Epithelial cell of prostate (primary cell): Measurements from ENCODE around the gene BRAP.
A peak's percentile ranks its signal among the peaks of the same experiment; 100 is the strongest.
"Not testable (repeated sequence)": the region's sequence is repeated elsewhere in the genome, so short reads cannot be mapped to it uniquely, and the experiment has no call there.

Experiments used
- DNase-seq: peaks from one replicate; pipeline ENCODE4 v3.0.0-alpha.2; 2011; ENCODE audit warnings: low read depth, low spot score
- H3K27ac ChIP-seq: fragments of 450-650 bp; 2 replicates; pipeline ENCODE4 v1.5.1; 2017; ENCODE audit warnings: mild to moderate bottlenecking

The BRAP gene, protein sequence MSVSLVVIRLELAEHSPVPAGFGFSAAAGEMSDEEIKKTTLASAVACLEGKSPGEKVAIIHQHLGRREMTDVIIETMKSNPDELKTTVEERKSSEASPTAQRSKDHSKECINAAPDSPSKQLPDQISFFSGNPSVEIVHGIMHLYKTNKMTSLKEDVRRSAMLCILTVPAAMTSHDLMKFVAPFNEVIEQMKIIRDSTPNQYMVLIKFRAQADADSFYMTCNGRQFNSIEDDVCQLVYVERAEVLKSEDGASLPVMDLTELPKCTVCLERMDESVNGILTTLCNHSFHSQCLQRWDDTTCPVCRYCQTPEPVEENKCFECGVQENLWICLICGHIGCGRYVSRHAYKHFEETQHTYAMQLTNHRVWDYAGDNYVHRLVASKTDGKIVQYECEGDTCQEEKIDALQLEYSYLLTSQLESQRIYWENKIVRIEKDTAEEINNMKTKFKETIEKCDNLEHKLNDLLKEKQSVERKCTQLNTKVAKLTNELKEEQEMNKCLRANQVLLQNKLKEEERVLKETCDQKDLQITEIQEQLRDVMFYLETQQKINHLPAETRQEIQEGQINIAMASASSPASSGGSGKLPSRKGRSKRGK

DNA sequence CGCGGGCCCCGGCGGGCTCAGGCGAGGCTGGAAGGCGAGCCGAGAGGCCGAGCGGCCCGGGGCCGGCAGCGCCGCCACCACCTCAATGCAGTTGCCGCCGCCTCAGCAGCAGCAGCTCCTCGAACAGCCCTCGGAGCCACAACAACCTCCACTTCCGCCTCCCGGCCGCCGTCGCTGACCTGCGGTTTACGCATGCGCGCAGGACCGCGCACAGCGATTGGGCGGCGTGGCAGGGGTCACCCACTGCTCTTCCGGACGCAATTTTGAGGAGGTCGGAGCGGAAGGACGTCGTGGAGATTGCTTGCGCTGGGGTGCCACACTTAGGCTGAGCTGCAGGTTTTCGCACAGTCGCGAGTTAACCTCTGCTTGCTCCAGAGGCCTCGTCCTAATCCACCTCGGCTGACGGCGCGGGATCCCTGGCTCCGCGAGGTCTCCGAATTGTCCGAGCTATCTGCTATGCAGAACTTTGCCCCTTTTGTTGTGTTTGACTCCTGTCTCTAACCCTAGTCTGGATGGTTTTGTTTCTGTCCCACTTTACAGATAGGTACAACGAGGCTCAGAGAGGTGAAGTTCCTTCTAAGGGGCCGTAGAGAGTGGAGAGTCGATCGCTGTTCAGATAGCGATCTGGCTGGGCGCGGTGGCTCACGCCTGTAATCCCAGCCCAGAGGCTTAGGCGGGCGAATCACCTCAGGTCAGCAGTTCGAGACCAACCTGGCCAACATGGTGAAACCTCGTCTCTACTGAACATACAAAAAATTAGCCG, at the start of gene BRAP, which contains the start of gene ACAD10:
TSS of gene BRAP (minus strand) at position 146 of the 763 bp plus-strand sequence. CDS start 164 bp downstream, outside the sequence.
TSS of gene ACAD10 (plus strand) at position 243 of the 763 bp plus-strand sequence. CDS start 6,657 bp downstream, outside the sequence.
- DNase-seq: peak; percentile 68
- peak within 1 kb of the TSS; percentile 72 for H3K27ac ChIP-seq

DNA sequence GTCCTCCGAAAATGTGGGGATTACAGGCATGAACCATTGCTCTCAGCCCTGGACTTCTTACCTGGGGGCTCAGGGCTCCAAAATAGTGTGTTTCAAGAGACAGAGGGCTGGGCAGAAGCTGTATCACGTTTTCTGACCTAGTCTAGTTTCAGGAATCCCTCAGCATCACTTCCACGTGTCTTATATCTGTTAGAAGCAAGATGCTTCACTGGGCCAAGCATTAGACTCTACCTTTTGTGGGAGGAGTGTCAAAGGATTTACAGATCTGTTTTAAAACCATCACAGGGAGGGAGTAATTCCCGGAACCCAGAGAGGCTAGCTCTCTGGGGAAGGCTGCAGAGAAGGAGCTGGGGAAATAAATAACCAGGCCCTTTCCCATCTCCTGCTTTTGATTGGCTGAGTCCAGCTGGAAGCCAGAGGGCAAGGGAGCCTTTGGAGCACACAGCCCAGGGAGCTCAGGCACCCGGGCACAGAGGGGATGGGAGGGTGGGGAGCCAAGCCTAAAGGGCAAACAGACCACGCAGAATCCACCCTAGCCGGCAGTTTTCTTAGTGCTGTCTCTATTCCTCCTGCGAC, 47.7 kb upstream of the BRAP start:
- no peak overlapping the region for H3K27ac ChIP-seq
- no peak for DNase-seq

DNA sequence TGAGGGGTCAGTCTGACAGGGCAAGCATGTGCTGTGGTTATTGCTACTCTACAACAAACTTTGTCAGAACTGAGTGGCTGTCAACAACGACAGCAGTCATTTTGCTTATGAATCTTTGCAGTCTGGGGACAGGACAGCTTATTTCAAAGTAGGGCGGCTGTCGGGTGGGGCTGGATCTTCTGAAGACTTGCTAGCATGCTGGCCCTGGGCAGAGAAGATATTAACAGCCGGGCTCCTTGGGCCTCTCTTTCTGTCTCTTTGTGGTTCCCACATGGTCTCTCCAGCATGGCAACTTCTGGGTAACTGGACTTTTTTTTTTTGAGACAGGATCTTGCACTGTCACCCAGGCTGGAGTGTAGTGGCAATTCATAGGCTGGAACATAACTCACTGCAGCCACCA, 47.0 kb upstream of the BRAP start:
- DNase-seq: no peak
- no peak overlapping the region for H3K27ac ChIP-seq

DNA sequence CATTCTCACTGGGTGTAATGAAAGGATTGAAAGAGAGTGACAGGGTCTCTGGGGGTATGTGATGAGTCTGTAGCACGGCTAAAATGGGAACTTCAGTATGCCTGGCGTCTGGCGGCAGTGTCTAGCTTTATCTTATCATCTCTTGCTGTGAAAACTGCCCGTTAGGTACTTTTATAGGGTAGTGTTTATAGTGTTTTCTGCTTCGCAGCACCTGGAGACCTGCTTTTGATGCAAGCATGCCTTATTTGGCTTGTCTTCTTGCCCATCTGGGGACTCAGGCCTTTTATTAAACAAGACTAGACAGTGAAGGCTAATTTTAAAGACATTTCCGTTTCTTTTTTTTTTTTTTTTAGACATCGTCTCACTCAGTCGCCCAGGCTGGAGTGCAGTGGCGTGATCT, 44.7 kb upstream of the BRAP start:
- no peak for DNase-seq
- H3K27ac ChIP-seq: no peak overlapping the region

DNA sequence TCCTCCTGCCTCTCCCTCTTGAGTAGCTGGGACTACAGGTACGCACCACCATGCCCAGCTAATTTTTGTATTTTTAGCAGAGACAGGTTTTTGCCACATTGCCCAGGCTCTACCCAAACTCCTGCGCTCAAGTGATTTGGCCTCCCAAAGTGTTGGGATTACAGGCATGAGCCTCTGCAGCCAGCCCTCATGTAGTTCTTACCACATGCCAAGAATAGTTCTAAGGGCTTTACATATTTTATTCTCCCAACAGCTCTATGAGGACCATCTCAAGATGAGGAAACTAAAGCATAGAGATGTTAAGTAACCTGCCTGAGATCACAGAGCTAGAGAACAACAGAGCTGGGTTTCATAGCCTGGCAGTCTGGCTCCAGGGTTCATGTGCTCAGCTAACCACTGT, 43.0 kb upstream of the BRAP start:
- H3K27ac ChIP-seq: no peak overlapping the region

DNA sequence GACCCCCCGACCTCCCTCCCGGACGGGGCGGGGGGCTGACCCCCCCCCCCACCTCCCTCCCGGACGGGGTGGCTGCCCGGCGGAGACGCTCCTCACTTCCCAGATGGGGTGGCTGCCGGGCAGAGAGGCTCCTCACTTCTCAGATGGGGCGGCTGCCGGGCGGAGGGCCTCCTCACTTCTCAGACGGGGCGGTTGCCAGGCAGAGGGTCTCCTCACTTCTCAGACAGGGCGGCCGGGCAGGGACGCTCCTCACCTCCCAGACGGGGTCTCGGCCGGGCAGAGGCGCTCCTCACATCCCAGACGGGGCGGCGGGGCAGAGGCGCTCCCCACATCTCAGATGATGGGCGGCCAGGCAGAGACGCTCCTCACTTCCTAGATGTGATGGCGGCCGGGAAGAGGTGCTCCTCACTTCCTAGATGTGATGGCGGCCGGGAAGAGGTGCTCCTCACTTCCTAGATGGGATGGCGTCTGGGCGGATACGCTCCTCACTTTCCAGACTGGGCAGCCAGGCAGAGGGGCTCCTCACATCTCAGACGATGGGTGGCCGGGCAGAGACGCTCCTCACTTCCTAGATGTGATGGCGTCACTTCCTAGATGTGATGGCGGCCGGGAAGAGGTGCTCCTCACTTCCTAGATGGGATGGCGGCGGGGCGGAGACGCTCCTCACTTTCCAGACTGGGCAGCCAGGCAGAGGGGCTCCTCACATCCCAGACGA, 38.0 kb upstream of the BRAP start:
- not testable (repeated sequence) for H3K27ac ChIP-seq, DNase-seq

More for the DNA sequence above, 43.0 kb upstream of the BRAP start:
- no peak for DNase-seq

DNA sequence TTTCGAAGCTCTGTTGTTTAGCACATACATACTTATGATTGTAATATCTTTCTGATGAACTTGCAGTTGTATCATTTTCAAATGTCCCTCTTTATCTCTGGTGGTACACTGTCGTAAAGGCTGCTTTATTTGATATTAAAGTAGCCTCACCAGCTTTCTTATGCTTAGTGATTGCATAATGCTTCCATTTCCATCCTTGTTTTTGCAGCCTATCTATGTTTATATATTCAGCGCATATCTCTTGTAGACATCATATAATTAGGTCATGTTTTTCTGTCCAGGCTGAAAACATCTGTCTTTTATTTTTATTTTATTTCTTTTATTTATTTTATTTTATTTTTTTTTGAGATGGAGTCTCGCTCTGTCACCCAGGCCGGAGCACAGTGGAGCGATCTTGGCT, 34.7 kb upstream of the BRAP start:
- DNase-seq: no peak

DNA sequence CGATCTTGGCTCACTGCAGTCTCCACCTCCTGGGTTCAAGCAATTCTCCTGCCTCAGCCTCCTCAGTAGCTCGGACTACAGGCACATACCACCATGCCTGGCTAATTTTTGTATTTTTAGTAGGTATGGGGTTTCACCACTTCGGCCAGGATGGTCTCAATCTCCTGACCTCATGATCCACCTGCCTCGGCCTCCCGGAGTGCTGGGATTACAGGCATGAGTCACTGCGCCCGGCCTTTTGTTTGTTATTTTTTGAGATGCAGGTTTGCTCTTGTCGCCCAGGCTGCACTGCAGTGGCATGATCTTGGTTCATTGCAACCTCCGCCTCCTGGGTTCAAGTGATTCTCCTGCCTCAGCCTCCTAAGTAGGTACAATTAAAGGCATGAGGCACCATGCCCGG, 33.6 kb upstream of the BRAP start:
- DNase-seq, H3K27ac ChIP-seq: not testable (repeated sequence)

More for the DNA sequence above, 34.7 kb upstream of the BRAP start:
- no peak overlapping the region for H3K27ac ChIP-seq

DNA sequence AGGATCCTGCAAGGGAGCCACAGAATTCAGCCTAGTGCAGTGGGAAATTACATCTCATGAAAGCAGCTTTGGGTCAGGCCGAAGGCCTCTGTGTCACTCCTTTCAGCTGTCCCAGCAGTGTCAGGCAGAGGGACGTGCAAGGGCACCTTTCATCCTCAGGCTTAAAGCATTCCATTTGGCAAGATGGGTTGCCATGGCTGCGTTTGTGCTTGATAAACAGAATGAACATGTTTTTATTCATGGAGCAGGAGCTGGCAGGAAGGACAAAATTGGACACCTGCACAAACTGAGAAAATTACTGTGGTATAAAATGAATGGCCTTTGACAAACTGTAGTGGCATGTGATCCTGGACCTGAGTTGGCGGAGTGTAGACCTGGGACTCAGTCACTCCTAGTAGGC, 29.5 kb upstream of the BRAP start:
- no peak for DNase-seq
- no peak overlapping the region for H3K27ac ChIP-seq

DNA sequence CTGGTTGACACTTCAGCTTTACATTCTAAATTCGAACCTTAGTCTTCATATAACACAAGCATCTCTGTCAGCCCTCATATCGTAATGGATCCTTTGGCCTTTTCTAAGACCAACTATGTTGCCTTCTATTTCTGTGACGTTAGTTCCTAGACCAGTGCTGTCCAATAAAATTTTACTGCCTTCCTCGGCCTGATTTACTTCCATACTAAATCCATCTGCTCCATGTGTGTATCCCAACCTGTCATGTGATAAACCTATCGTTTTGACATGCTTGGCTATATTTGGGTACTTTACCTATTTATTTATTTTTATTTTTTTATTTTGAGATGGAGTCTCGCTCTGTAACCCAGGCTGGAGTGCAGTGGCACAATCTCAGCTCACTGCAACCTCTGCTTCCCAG, 20.4 kb upstream of the BRAP start:
- no peak overlapping the region for H3K27ac ChIP-seq
- DNase-seq: no peak

DNA sequence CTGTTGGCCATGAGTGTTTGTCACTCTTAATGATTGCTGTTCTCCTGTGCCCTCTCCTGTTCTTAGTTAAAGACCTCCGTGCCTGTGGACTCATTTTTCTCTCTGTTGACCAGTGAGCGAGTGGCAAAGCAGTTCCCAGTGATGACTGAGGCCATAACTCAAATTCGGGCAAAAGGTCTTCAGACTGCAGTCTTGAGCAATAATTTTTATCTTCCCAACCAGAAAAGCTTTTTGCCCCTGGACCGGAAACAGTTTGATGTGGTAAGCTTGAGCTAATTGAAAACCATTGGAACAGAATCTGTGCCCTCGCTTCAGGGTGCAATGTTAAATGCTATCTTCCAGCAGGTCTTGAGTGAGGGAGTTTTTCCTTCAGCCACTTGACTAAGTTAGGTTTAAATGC, 19.9 kb upstream of the BRAP start:
- no peak overlapping the region for H3K27ac ChIP-seq
- no peak for DNase-seq

DNA sequence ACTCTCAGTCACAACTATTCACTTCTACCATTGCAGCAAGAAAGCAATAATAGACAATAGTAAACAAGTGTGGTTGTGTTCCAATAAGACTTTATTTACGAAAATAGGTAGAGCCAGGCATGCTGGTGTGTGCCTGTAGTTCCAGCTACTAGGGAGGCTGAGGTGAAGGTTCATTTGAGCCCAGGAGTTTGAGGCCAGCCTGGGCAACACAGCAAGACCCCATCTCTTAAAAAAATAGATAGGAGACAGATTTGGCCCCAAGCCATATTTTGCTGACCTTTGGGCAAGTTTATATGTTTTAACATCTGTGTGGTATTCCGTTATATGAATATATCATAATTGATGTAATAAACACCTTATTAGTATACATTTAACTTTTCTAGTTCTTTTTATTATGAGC, 14.2 kb upstream of the BRAP start:
- no peak for DNase-seq
- no peak overlapping the region for H3K27ac ChIP-seq

DNA sequence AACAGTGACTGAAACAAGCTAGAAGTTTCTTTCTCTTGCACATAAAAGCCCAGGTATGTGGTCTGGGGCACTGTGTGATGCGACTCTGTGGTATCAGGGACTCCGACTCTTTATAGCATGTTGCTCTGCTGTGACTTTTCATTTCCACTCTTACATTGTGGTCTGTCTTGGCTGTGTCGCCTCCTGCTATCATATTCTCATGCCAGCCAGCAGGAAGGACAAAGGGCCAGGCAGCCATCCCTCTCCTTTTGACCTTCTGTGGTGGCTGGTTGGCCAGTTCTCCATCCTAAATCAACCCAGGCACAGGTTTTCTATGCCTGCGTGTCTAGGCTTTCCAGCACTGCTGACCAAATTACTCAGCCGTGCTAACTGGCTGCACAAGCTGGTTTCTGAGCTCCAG, 8.1 kb upstream of the BRAP start:
- H3K27ac ChIP-seq: no peak overlapping the region
- DNase-seq: no peak

DNA sequence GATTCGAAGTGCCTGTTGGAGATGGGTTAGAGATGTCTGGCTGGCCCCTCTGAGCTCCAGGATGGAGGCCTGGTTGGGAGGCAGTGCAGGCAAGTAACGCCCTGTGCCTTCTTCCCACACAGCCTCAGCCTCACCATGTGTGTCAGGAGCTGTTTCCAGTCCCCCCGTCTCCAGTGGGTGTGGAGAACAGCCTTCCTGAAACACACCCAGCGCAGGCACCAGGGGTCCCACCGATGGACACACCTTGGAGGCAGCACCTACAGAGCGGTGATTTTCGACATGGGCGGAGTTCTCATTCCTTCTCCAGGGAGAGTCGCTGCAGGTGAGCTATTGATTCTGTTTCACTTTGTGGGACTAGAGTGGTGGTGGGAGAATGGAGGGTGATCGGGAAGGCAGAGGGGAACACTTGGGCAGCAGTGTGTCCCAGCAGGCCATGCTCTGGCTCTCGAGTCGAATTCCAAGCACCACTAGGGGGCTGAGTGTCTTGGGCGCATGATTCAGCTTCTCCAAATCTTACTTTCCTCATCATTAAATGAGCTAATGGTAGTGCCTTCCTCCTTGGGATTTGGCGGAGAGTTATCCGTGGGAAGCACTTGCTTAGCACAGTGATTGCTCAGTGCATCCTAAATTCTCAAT, 6.9 kb upstream of the BRAP start:
- H3K27ac ChIP-seq: no peak overlapping the region
- DNase-seq: no peak

DNA sequence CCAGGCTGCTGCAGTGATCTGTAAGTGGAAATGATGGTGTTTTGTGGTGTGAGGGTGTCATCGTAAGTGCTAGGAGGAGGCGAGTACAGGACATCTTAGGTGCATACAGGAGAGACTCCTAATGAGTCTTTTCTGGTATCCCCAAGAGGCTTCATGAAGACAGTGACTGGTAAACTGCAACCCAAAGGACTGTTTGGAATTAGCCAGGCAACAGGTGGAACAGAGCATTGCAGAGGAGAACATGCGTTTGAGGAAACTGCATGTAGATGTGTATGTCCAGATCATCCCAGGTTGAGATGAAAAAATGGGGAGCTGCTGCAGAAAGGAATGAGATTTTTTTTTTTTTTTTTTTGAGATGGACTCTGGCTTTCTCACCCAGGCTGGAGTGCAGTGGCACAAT, 5.5 kb upstream of the BRAP start:
- no peak overlapping the region for H3K27ac ChIP-seq
- DNase-seq: no peak

DNA sequence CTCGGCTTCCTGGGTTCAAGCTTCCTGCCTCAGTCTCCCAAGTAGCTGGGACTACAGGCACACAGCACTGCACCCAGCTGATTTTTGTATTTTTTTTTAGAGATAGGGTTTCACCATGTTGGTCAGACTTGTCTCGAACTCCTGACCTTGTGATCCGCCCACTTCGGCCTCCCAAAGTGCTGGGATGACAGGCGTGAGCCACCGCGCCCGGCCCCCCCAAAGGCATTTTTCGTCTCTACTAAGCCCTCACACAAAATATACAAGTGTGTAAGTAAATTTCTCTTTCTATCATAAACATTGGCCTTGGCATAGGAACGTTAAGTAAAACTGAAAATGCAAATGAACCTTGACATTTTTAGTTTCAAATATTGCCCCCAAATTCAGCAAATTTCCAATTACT, 2.2 kb upstream of the BRAP start:
- no peak overlapping the region for H3K27ac ChIP-seq
- no peak for DNase-seq

DNA sequence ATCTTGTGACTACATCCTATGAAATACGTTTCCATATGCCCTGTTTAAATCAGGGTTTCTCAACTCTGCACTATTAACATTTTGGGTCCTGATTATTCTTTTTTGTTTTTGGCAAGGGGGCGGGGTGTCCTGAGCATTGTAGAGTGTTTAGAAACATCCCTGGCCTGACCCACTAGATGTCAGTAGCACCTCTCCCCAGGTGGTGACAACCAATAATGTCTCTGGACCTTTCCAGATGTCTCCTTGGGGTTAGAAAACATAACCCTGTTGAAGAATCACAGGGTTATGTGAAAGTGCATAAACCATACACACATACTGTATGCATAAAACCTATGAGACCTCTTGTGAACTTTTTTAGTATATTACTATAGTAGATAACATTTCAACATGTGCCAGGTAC, 1.5 kb upstream of the BRAP start:
- no peak overlapping the region for H3K27ac ChIP-seq
- DNase-seq: no peak

DNA sequence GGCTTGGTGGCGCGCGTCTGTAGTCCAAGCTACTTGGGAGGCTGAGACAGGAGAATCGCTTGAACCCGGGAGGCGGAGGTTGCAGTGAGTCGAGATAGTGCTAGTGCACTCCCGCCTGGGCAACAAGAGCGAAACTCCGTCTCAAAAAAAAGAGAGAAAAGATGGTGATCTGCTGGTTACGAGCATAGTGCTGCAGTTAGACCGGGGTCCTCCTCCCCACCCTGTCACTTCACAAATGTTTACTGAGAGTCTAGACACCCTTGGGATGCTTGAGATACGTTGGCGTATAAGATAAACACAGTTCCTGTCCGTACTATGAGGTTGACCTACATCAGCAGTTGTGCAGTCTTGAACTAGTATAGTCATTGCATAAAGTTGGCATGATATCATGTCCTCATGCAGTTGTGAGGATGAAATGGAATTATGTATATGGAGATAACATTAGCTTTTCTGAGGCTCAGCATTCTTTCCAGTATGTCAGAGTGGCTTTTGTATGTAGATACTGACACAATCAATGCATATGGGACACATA, 884 bp upstream of the BRAP start:
- peak overlapping the region; percentile 72 for H3K27ac ChIP-seq
- no peak for DNase-seq

DNA sequence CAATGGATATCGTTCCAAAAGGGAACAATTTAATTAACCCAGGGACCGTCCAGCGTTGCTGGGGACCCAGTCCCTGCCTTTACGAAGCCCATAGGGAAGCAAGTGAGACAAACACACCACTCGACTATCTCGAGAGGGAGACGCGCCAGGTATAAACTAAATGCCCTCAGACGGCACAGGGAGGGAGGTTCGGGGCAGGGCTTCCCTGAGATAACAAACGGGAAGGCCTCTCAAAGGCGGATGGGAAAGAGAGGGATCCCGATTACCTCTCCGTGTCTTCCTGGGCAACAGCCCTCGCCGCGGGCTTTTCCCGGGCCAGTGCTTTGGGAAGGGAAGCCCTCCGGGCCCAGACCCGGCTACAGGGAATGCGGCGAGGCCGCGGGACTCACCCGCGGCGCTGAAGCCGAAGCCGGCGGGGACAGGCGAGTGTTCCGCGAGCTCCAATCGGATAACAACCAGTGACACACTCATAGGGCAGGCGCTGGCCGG, 390 bp downstream of the BRAP start:
- peak overlapping the region; percentile 72 for H3K27ac ChIP-seq
- no peak for DNase-seq
